GM18499 (cell line): ENCODE data around the gene PPIL1.
"Not testable (repeated sequence)": the region's sequence is repeated elsewhere in the genome, so short reads cannot be mapped to it uniquely, and the experiment has no call there.

Source experiments
- ATAC-seq: cut with Tn5 transposase; IDR thresholded peaks from one replicate; pipeline ENCODE4 v1.9.1; 2021; ENCODE audit warnings: moderate number of reproducible peaks; ENCODE audit not compliant: insufficient read depth, unreplicated experiment

The PPIL1 gene

DNA sequence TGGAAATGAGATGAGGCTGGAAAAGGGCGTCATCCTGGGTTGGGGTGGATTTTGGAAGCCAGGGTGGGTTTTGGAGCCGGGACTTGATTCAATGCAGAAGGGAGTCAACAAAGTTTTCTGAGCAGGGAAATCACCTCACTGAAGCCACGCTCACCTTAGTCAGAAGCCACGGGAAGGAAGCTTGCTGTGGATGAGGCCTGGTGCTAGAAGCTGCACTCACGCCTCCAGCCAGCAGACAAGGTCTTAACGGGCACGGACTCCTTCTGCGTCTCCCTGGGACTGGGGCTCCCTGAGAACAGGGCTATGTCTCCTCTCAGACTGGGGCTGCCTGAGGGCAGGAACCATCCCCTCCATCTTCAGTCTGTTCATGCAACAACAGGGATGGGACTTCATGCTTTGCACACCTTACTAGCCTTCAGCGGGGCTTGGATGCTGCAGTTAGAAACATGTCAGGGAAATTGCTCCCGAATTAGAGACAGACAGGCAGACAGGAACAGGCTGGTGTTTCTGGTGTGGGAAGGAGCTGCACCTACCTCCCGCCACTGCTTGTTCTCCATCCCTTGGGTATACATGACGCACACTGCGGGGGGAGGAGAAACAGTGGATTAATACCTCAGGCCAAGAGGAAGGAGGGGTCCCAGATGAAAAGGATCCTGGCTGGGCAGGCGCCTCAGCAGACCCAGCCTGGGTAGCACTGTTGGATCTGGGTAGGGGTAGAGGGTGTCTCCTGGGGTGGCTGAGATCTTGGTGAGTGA is 52.8 kb downstream of the PPIL1 start:
- ATAC-seq: no peak

DNA sequence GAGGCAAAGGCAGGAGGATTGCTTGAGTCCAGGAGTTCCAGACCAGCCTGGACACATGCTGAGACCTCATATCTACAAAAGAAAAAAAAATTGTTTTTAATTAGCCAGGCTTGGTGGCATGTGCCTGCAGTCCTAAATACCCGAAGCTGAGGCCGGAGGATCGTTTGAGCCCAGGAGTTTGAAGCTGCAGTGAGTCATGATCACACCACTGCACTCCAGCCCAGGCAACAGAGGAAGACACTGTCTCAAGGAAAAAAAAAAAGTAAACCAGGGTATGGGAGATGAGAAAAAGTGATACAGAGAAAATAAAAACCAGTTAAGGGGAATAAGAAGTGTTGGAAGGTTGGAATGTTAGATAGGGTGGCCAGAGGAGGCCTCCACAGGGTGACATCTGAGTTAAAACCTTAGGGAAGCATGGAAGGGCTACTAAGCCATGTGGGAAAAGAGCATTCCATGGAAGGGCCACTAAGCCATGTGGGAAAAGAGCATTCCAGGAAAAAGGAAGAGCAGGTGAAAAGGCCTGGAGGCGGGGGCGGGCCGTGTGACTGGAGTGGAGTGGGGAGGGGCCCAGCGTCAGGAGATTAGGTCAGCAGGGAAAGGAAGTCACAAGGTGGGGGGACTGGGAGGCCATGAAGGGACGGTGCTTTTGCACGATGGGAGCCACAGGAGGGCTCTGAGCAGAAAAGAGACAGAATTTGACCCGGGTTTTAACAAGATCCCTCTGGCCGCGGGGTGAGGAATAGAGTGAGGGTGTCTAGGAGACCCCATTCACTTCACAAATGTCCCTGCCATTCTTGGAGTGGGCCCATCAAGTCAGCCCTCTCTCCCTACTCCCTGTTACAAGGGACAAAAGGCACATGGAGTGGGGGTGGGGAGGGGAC is 53.7 kb downstream of the PPIL1 start:
- no peak for ATAC-seq

DNA sequence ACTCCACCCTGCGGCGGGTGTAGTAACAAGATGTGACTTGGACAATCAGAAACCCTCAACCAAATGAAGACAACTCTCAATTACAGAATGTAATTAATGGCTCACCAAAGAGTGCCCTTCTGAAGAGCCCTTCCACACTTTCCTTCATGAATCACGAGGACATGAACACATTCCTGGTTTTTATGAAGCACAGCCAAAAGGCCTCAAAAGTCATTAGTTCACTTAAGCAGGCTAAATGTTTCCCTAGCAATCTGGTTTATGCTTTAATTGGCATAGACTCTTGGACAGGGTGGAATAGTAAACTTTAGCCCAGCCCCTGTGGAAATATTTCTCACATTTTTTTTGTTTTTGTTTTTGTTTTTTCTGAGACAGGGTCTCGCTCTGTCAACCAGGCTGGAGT is 55.8 kb downstream of the PPIL1 start:
- ATAC-seq: no peak

DNA sequence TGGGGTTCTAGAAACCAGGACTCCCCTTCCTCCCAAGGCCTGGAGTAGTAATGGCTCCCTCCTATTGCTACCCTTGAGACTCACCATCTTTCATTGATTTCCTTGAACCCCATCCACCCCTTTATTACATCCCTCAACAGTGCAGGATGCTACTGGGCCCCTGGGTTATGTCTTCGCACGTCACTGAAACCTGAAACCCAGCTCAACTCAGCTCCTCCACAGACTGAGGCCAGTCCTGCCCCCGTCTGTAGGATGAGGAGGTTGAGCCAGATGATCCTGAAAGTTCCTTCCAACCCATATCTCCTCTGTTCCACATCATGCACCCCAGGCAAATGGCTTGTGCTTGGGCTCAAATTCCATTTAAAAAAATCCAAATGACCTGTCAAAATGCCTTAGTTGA is 56.8 kb downstream of the PPIL1 start:
- no peak for ATAC-seq

DNA sequence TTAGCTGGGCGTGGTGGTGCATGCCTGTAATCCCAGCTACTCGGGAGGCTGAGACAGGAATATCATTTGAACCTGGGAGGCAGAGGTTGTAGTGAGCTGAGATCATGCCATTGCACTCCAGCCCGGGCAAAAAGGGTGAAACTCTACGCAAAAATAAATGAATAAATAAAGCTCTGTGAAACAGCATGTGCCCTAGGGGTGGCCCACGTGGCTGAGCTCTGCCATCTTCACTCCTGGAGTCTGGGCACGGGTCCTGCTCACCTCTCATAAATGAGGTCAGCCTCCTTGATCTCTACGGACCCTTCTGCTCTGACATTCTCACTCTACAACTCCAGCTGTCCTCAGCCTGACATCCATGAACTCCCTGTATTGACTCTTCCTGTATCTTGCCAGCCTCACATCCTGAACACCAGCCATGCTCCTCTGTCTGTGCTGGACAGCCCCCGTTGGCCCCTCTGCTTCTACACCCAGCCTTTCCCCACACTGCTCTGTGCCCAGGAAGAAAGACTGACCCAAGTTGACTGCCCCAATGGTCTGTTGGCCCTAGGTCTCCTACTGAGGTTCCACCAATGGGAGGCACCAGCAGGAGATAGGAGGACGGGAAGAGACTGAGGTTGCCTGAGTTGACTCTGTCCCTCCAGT is 57.3 kb downstream of the PPIL1 start:
- no peak for ATAC-seq

DNA sequence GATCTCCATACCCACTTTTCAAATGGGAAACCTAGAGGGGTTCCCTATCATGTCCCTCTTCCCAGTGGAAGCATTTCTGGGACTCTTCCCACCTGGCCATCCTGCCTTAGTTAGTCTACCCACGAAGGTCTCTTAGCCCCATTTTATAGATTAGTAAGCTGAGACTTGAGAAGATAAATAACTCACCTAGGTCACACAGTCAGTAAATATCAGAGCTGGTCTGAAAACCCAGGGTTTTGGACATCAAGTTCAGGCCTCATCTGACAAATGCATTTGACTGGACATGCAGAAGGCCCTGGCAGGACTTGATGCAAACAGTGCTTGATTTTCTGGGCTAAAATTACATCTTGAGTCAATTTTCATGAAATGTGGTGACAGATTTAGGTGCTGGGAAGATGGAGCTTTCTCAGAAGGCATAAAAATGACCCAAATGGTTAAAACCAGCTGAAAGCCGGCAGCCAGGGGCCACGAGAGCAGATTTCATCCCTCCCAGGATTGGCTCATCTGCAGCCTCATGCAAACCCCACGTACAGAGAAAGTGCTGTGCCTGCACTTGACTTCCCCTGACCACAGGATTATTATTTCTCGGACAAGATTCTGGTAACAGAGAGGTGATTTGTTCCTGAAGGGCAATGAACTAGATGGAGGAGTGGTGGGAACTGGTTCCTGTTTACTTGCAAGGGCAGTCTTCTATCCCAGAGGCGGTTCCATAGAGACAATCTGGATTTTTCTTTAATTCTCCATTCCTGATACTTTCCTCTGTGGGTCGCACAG is 58.5 kb downstream of the PPIL1 start:
- ATAC-seq: no peak

DNA sequence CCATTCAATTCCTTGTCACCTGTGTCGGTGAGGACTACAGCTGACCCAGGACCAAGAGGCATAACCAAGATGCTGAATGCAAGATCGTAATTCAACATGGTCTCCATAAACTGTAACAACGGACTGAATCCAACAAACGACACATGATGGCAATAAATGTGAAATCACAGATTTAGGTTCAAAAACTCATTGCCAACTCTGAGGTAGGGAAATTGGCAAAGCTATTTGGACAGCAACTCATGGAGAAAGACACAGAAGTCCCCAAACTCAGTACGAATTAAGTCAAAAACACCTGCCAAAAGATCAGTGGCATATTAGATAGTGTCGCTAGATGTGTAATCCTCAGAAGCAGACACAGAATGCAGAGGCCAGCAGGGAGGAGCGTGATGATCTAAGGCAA is 60.4 kb downstream of the PPIL1 start:
- ATAC-seq: no peak

DNA sequence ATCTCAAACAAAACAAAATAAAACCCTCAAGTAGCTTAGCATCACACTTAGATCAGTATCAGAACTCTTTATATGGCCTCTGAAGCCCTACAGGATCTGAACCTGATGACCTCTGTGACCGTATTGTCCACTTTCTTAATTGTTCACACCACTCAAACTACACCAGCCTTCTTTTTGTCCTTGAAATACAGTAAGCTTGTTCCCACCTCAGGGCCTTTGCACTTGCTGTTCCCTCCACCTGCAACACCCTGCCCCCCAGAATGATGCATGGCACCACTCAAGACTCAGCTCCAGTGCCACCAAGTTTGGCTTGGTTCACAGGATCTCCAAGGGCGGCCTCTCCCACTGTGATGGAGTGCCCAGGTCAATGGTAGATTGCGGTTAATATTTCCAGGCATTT is 61.1 kb downstream of the PPIL1 start:
- ATAC-seq: no peak

DNA sequence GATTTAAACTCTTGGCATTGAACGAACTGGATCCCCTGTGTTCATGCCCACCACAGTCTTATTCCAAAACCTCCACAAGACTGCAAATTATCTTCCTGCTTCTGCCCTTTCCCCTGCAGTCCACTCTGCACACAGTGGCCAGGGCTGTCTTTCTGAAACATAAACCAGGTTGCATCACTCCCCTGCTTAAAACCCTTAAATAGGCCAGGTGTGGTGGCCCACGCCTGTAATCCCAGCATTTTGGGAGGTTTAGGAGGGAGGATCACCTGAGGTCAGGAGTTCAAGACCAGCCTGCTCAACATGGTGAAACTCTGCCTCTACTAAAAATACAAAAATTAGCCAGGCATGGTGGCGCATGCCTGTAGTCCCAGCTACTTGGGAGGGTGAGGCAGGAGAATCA is 61.6 kb downstream of the PPIL1 start:
- not testable (repeated sequence) for ATAC-seq

DNA sequence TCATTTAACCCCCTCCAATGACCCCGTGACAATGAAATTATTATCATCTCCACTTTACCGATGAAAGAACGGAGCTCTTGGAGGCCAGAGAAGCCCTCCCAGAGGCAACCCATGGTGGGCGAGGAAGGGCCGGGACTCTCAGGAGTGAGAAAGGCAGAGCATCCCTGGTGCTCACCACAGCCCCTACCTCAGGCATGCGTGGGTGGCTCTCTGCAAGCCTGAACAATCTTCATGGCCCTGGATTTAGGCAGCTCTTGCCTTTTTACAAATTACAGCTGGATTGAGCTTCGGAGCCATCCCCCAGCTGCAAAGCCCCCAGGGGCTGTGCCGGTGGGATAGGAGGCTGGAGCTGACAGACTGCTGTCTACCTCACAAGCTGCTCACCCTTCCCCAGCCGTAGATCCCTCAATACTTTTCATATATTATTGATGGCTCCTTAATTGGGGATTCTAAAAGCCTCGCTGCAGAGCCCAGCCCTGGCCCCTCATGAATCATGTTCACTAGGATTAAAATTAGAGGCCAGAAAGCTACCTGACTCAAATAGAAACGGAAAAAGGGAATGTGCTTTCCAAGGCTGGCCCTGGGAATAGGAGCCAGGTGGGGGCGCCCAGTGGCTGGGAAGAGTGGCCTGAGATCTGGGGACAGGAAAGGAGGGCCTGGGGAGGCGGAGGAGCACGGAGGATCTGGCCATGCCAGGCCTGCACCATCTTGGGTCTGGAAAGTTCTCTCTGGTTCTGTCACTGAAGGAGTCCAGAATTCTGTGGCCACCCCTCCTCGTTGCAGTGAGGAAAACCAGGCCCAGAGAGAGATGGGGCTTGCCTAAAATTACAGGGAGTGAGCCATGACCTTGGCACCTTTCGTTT is 64.4 kb downstream of the PPIL1 start:
- no peak for ATAC-seq

DNA sequence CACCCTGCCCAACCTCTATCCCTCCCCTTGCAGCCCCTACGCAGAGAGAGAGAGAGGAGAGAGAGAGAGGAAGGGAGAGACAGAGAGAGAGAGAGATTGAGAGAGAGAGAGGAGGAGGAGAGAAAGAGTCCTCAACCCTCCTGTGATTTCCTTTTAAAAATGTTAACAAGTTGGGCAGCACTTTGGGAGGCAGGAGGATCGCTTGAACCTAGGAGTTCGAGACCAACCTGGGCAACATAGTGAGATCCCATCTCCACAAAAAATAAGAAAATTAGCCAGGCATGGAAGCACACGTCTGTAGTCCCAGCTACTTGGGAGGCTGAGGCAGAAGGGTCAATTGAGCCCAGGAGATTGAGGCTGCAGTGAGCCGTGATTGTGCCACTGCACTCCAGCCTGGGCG is 65.4 kb downstream of the PPIL1 start:
- ATAC-seq: no peak

DNA sequence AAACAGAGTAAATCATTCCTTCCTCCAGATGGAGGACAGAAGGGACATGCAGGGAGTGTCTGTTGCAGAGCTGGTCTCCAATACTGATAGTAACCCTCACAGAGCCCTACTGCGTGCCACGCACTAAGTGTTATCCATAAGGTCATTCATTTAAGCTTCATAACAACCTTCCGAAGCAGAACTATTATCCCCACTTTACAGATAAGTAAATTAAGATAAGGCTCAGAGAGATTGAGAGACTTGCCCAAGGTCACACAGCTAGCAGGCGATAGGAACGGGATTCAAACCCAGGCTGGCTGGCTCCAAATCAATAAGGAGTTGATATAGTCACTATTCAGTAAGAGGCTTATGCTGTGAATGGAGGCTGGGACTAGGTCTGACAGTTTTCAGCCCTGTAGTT is 66.0 kb downstream of the PPIL1 start:
- no peak for ATAC-seq

DNA sequence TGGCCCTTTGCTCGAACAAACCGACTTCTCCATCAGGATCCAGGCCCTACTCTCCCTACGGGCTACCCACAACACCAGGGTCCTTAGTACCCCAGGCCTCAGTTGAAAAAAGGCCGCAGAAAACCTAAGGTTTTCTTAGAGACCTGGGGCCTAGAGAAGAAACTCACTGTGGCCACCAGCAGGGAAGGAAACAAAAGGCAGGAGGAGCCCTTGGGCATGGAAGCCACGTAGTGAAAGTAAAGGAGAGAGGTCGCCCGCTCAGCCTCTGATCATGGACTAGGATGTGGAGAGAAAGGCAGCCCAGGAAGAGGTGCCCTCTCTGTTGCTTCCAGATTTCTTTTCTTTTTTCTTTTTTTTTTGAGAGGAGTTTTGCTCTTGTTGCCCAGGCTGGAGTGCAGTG is 66.9 kb downstream of the PPIL1 start:
- no peak for ATAC-seq

DNA sequence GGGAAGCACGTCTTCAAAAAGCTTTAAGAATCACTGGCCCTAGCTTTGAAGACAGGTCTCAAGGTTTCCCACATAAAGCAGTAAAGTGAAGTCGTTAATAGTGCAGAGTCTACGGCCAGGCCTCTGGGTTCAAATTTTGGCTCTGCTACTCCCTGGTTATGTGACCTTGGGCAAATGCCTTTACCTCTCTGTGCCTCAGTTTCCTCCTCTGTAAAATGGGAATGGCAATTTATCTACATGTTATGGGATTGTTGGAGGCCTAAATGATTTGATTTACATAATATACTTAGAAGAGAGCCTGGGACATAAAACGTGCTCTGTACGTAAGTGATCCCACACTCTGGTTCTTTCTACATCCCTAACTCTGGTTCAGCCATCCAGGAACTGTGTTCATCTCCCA is 67.5 kb downstream of the PPIL1 start:
- no peak for ATAC-seq

DNA sequence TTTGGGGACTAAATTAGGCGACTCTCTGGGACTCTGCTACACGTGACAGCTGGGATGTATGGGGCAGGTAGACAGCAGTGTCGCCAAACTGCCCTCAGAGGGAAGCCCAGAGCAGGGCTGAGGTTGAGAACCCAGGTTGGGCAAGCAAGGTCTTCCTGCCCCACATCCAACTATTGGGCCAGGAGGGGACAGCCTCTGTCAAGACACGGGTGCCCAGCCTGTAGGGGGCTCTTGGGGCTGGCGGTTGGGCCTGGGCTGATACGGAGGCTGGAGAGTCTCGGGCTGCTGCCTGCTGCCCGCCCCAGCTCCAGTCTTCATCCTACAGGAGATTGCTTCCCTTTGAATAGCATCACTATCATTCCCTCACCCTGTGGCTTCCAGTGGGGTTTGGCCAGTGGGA is 68.7 kb downstream of the PPIL1 start:
- no peak for ATAC-seq

DNA sequence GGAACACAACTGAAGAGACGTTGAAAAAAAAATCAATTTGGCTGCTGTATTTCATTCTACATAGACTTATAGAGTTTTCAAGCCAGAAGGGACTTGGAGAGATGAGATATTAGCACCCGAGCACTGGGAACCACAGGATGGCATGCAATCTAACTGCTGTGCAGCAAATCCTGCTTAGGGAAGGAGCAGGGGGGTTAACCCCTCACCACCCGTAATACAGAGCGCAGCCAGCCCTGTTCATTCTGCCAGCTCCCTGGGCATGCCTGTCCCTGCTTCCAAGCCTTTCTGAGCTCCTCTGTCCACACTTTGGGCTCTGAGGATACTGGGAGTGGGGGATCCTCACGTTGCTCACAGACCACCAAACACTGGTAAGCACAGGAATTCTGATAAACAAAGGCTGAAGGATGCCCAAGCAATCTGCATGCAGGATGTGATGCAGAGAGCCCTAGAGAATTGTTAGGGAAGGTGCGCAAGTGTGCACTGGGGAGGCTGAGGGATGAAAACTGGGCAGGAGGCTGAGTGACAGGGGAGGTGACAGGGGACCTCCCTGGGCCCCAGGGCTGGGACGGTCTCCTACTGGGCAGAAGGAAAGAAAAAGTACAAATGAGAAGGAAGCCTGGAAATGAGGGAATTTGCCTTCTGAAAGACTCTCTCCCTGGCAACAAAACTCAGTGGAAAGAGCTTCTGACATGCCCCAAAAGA is 69.4 kb downstream of the PPIL1 start:
- no peak for ATAC-seq
